ENCODE data around the gene MFSD2A. TPM values are rescaled to one million over a fixed set of nuclear protein-coding genes. Genes with fewer than 3 reads are reported as not detected.

MFSD2A gene
- total RNA-seq, 1 experiment from 2014 or later = 2.2 TPM

DNA sequence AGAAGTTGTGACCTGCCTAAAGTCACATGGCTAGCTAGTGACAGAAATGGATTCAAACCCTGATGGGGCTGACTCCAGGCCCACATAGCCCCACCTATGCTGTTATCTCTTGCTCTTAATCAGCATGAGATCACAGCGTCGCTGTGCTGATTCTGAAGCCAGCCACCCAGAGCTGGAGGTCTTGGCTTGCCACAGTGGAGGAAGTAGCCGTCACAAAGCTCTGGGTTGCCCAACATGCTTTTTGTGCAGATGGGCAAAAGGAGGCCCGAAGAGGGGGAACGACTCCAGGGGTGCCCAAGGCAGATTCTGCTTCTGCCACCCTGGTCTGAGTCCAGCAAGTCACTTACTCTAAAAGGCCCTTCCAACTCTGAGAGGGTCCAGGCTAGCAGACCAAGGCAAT is 14.7 kb upstream of the MFSD2A start:
- CTCF ChIA-PET = interaction anchor here (1.4 kb wide), 1 partner anchor 21 kb away, joined by 3 read pairs; no protein-coding TSS in a partner anchor
- Mint-ChIP-seq H3K4me3 (ENCODE audit: unreplicated experiment) (no peak overlapping the region), H3K4me1 (ENCODE audit: low read depth, unreplicated experiment) (peaks cover 7% of the 10 kb centered on the region)

DNA sequence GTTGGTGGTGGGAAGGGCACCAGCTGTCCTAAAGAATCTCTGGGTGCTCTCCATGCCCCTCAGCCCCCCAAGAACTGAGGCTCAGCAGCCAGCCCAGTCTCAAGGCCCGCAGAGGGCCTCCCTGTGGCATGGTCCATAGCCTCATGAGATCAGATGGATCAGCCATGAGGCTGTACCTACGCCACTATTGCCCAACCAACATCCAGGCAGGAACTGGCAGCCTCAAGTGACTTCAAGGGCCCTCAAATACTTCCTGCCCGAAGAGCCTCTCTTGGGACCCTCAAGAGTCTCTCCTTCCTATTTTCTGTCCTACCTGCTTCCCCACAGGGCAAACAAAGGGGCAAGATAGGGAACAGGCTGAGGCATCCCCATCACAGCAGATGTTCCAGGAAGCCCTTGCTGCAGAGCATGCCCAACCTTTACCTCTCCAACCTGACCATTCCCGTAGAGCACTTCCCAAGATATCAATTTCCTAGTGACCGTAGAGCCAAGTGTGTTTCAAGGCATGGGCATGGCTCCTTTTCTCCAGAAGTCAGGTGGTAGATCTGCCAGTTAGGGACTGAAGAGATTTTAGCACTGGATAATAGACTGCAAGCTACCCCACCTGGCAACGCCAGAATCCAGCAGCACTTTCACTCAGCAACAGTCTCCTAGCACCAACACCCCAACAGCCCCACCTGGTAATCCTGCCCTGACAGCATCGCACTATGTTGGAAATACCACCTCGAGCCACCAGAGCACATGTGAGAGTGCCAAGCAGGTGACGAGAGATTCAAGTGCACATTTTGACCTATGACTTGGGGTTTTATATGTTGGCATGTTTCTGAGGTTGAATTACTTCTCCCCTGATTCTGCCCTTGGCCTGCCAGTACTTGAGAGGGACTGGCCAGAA is 13.7 kb upstream of the MFSD2A start:
- no TSS peak for BruUV-seq (replicated peaks)
- Mint-ChIP-seq H3K36me3 (ENCODE audit: insufficient read depth, unreplicated experiment) (no peaks in the 10 kb centered on the region), H3K27me3 (ENCODE audit: insufficient read depth, unreplicated experiment) (no peaks in the 10 kb centered on the region), H3K4me3 (ENCODE audit: unreplicated experiment) (no peak overlapping the region), H3K4me1 (ENCODE audit: low read depth, unreplicated experiment) (peaks cover 7% of the 10 kb centered on the region), H3K9me3 (ENCODE audit: unreplicated experiment) (no peaks in the 10 kb centered on the region), H3K27ac (ENCODE audit: unreplicated experiment) (no peak overlapping the region)
- no peak overlapping the region for H3K4me3 ChIP-seq (ENCODE audit: low read depth, low read length)
- no peaks in the 10 kb centered on the region for H3K4me1 ChIP-seq
- ChIA-PET CTCF (interaction anchor here (1.4 kb wide), 1 partner anchor 22 kb away, joined by 3 read pairs; no protein-coding TSS in a partner anchor), POLR2A (no interaction called here)
- no peaks in the 10 kb centered on the region for H3K36me3 ChIP-seq (ENCODE audit: control insufficient read depth, insufficient read depth, low read length)
- intact Hi-C loops (cut with micrococcal nuclease; ENCODE audit: unreplicated experiment) = no loop called here
- no peaks in the 10 kb centered on the region for H3K9me3 ChIP-seq
- DNase-seq = no peak
- TF ChIP-seq, protein P1, sequence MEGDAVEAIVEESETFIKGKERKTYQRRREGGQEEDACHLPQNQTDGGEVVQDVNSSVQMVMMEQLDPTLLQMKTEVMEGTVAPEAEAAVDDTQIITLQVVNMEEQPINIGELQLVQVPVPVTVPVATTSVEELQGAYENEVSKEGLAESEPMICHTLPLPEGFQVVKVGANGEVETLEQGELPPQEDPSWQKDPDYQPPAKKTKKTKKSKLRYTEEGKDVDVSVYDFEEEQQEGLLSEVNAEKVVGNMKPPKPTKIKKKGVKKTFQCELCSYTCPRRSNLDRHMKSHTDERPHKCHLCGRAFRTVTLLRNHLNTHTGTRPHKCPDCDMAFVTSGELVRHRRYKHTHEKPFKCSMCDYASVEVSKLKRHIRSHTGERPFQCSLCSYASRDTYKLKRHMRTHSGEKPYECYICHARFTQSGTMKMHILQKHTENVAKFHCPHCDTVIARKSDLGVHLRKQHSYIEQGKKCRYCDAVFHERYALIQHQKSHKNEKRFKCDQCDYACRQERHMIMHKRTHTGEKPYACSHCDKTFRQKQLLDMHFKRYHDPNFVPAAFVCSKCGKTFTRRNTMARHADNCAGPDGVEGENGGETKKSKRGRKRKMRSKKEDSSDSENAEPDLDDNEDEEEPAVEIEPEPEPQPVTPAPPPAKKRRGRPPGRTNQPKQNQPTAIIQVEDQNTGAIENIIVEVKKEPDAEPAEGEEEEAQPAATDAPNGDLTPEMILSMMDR (IDR thresholded peaks at IDR 0.05; ENCODE audit: insufficient read depth in 1 of 2, low read depth in 1 of 2, low read length in 1 of 2, severe bottlenecking in 1 of 2, unreplicated experiment in 1 of 2) = no peak
- H3K27me3 ChIP-seq (replicated peaks; ENCODE audit: control insufficient read depth, insufficient read depth, low read length) = no peaks in the 10 kb centered on the region

More for the DNA sequence above, 14.7 kb upstream of the MFSD2A start:
- Histone ChIP-seq H3K4me1 (no peaks in the 10 kb centered on the region), H3K36me3 (ENCODE audit: control insufficient read depth, insufficient read depth, low read length) (no peaks in the 10 kb centered on the region), H3K4me3 (ENCODE audit: low read depth, low read length) (no peak overlapping the region), H3K9me3 (no peaks in the 10 kb centered on the region), H3K27me3 (replicated peaks; ENCODE audit: control insufficient read depth, insufficient read depth, low read length) (no peaks in the 10 kb centered on the region)
- POLR2A ChIA-PET = no interaction called here
- TF ChIP-seq, protein P1 (IDR thresholded peaks at IDR 0.05; ENCODE audit: insufficient read depth in 1 of 2, low read depth in 1 of 2, low read length in 1 of 2, severe bottlenecking in 1 of 2, unreplicated experiment in 1 of 2) = no peak
- Mint-ChIP-seq H3K27me3 (ENCODE audit: insufficient read depth, unreplicated experiment) (no peaks in the 10 kb centered on the region), H3K27ac (ENCODE audit: unreplicated experiment) (no peak overlapping the region), H3K9me3 (ENCODE audit: unreplicated experiment) (no peaks in the 10 kb centered on the region), H3K36me3 (ENCODE audit: insufficient read depth, unreplicated experiment) (no peaks in the 10 kb centered on the region)
- intact Hi-C loops (cut with micrococcal nuclease; ENCODE audit: unreplicated experiment) = no loop called here
- no peak for DNase-seq
- no TSS peak for BruUV-seq (replicated peaks)

DNA sequence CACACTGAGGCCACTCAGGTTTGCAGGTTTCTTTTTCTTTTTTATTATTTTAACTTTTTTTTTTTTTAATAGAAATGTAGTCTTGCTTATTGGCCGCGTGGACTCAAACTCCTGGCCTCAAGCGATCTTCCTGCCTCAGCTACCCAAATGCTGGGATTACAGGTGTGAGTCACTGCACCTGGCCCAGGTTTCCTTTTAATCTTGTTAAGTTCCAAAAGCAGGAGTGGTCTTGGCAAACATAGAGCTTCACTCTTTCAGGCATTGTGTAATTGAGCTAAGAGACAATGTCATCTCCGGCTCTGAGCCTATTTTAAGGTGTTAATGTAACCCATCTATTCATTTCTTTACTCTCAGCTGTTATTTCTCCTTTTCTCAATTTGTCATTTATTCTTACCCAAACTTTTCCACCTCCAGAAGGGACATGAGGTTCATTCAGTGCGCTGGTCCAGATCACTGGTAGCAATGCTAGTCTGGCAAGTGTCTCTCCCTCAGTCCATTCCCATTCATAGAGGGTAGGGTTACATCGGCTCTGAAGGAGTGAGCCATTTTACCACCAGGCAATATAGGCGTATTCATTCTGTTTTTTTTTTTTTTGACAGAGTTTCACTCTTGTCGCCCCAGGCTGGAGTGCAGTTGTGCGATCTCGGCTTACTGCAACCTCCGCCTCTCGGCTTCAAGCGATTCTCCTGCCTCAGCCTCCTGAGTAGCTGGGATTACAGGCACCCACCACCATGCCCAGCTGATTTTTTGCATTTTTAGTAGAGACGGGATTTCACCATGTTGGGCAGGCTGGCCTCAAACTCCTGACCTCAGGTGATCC is 11.3 kb upstream of the MFSD2A start:
- Histone ChIP-seq H3K9me3 (no peaks in the 10 kb centered on the region), H3K27me3 (replicated peaks; ENCODE audit: control insufficient read depth, insufficient read depth, low read length) (no peaks in the 10 kb centered on the region), H3K4me1 (no peaks in the 10 kb centered on the region), H3K4me3 (ENCODE audit: low read depth, low read length) (no peak overlapping the region), H3K36me3 (ENCODE audit: control insufficient read depth, insufficient read depth, low read length) (no peaks in the 10 kb centered on the region)
- ChIA-PET POLR2A (interaction anchor here (0.7 kb wide), 1 partner anchor 22 kb away, joined by 7 read pairs; no protein-coding TSS in a partner anchor), CTCF (interaction anchor here (1.0 kb wide), 1 partner anchor 42 kb away, joined by 5 read pairs; the partner anchor contains the start of gene MYCL)
- Mint-ChIP-seq H3K9me3 (ENCODE audit: unreplicated experiment) (no peaks in the 10 kb centered on the region), H3K4me3 (ENCODE audit: unreplicated experiment) (no peak overlapping the region), H3K27me3 (ENCODE audit: insufficient read depth, unreplicated experiment) (no peaks in the 10 kb centered on the region), H3K27ac (ENCODE audit: unreplicated experiment) (peak overlapping the region; percentile 30), H3K36me3 (ENCODE audit: insufficient read depth, unreplicated experiment) (no peaks in the 10 kb centered on the region), H3K4me1 (ENCODE audit: low read depth, unreplicated experiment) (peaks cover 7% of the 10 kb centered on the region)
- no TSS peak for BruUV-seq (replicated peaks)
- intact Hi-C loops (cut with micrococcal nuclease; ENCODE audit: unreplicated experiment) = no loop called here
- peak in 1 of 2 experiments; percentile 15 for DNase-seq
- TF ChIP-seq, protein P1 (IDR thresholded peaks at IDR 0.05; ENCODE audit: insufficient read depth in 1 of 2, low read depth in 1 of 2, low read length in 1 of 2, severe bottlenecking in 1 of 2, unreplicated experiment in 1 of 2) = no peak
